K562 treated with DMSO at 1 percent for 4 hours (cell line): Measurements from ENCODE around the gene INHBB. TPM values are rescaled to one million over a fixed set of nuclear protein-coding genes. Genes with fewer than 3 reads are reported as not detected.

Experiments used
- total RNA-seq: library from RNA; unstranded; fragments of 300-600 nt; gene quantifications from 2 replicates; pipeline ENCODE4 v1.2.3, GENCODE V29; 2022; ENCODE audit not compliant: insufficient read depth

The INHBB gene
- not detected in 2 replicates for total RNA-seq

DNA sequence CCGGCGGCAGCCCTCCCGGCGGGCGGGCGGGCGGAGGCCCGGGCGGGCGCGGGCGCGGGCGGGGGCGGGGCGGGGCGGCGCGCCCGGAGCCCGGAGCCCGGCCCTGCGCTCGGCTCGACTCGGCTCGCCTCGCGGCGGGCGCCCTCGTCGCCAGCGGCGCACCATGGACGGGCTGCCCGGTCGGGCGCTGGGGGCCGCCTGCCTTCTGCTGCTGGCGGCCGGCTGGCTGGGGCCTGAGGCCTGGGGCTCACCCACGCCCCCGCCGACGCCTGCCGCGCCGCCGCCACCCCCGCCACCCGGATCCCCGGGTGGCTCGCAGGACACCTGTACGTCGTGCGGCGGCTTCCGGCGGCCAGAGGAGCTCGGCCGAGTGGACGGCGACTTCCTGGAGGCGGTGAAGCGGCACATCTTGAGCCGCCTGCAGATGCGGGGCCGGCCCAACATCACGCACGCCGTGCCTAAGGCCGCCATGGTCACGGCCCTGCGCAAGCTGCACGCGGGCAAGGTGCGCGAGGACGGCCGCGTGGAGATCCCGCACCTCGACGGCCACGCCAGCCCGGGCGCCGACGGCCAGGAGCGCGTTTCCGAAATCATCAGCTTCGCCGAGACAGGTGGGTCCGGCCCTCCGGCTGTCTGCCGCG, at the start of gene INHBB:
Gene INHBB (plus strand): TSS at position 111 of the 641 bp plus-strand sequence. CDS start 53 bp downstream, at position 164.

Other genes starting within 250 kb of the INHBB start
- 13.9 and 18.0 TPM in 2 replicates for gene TMEM185B, start 122.7 kb upstream of the INHBB start, total RNA-seq
- gene RALB, start 93.3 kb upstream of the INHBB start, total RNA-seq, result 52.9 and 61.1 TPM in 2 replicates